SK-N-MC (cell line): ENCODE results near the gene UTP4.

Experiments
- EZH2 ChIP-seq: fragments of 200-600 bp; sonication (generic); IDR thresholded peaks from one replicate; pipeline ENCODE4 v1.6.1; 2017; ENCODE audit warnings: antibody characterized with exemption
- FOXP2 ChIP-seq: optimal IDR thresholded peaks from 2 replicates; pipeline ENCODE3; 2011; ENCODE audit warnings: mild to moderate bottlenecking, moderate library complexity; ENCODE audit not compliant: insufficient read depth; ENCODE audit errors: extremely low read length, control extremely low read depth
- POLR2AphosphoS5 ChIP-seq: IDR thresholded peaks from 2 replicates; pipeline ENCODE4 v1.6.1; 2012; ENCODE audit warnings: mild to moderate bottlenecking, low read depth, low read length, borderline replicate concordance

- TF ChIP-seq EZH2, result no peak
- TF ChIP-seq POLR2AphosphoS5, result no peak
- TF ChIP-seq FOXP2, result no peak
Measured at GRCh38 chr16:69112285-69113129, 19.9 kb upstream of the UTP4 start.
